Panc1 (cell line): Measurements from ENCODE around the gene HSPA5. TPM values are rescaled to one million over a fixed set of nuclear protein-coding genes. Genes with fewer than 3 reads are reported as not detected.

Experiments
- ATAC-seq: fragments of 200-7000 bp; cut with Tn5 transposase; 2 replicates; pipeline ENCODE4 v1.9.1; 2020; ENCODE audit warnings: mild to moderate bottlenecking, moderate library complexity
- BruUV-seq: library from RNA; stranded (reverse); fragments of 400-500 nt; replicated peaks from 2 replicates; lab custom pipeline; 2021; lab: Mats Ljungman, UMichigan
- CTCF ChIA-PET: fragments of 300-600 bp; sonication (Branson Sonifier 250); formaldehyde crosslinking; loops from one replicate; lab custom pipeline; 2022; ENCODE audit warnings: antibody characterized with exemption; lab: Charles Lee
- POLR2A ChIA-PET: fragments of 300-600 bp; sonication (Branson Sonifier 250); formaldehyde crosslinking; loops from one replicate; lab custom pipeline; 2022; ENCODE audit warnings: antibody characterized with exemption; lab: Charles Lee
- DNase-seq: peaks from one replicate; pipeline ENCODE4 v3.0.0-alpha.2; 2010; ENCODE audit warnings: low read depth, low spot score
- H3K27ac ChIP-seq: 2 replicates; pipeline ENCODE4 v1.5.1; 2011; ENCODE audit warnings: mild to moderate bottlenecking, low read length, inconsistent platforms
- H3K27me3 ChIP-seq: fragments of 200-500 bp; sonication (Bioruptor generic); 2 replicates; pipeline ENCODE4 v1.6.0; 2014; ENCODE audit warnings: low read length, inconsistent platforms; ENCODE audit not compliant: control insufficient read depth, insufficient read depth
- H3K36me3 ChIP-seq: fragments of 200-500 bp; sonication (Bioruptor generic); 2 replicates; pipeline ENCODE4 v1.5.1; 2014; ENCODE audit warnings: inconsistent platforms, mild to moderate bottlenecking, low read length, moderate library complexity; ENCODE audit not compliant: control insufficient read depth, insufficient read depth
- H3K4me1 ChIP-seq: 2 replicates; pipeline ENCODE4 v1.5.1; 2011; ENCODE audit warnings: inconsistent platforms, mild to moderate bottlenecking, low read length, moderate library complexity; ENCODE audit not compliant: control insufficient read depth, insufficient read depth
- H3K4me3 ChIP-seq, 2 experiments: 2 replicates each; pipeline ENCODE4 v1.5.1; 2011 to 2012; ENCODE audit warnings: low read depth in 2 of 2, low read length in 2 of 2, mild to moderate bottlenecking in 2 of 2, inconsistent platforms in 1 of 2, moderate library complexity in 1 of 2
- H3K9me3 ChIP-seq: fragments of 200-500 bp; sonication (Bioruptor generic); 2 replicates; pipeline ENCODE4 v1.5.1; 2014; ENCODE audit warnings: low read depth, mild to moderate bottlenecking, inconsistent platforms, low read length, moderate library complexity; ENCODE audit not compliant: control insufficient read depth, insufficient read depth
- CTCF ChIP-seq: fragments of 450-650 bp; IDR thresholded peaks from 2 replicates; pipeline ENCODE4 v1.5.1; 2017; ENCODE audit warnings: mild to moderate bottlenecking
- POLR2AphosphoS5 ChIP-seq: IDR thresholded peaks from 2 replicates; pipeline ENCODE4 v1.6.1; 2012; ENCODE audit warnings: mild to moderate bottlenecking, low read depth, low read length, moderate library complexity
- SIN3A ChIP-seq: IDR thresholded peaks from 2 replicates; pipeline ENCODE4 v1.6.1; 2012; ENCODE audit warnings: low read depth, mild to moderate bottlenecking, low read length, moderate library complexity, borderline replicate concordance; ENCODE audit not compliant: insufficient read depth
- TCF7L2 ChIP-seq: IDR thresholded peaks from 2 replicates; pipeline ENCODE4 v1.6.1; 2011; ENCODE audit warnings: mild to moderate bottlenecking, low read depth, low read length, inconsistent platforms
- in situ Hi-C: cut with HindIII; loops from 2 replicates; pipeline ENCODE4 v1.10.0; 2016; ENCODE audit warnings: low sequenced_read_pairs, low pct_unique_long_range_greater_than_20kb
- intact Hi-C: fragments of 100-400 bp; cut with micrococcal nuclease; formaldehyde crosslinking; loops from one replicate; pipeline ENCODE4 v1.10.0; 2022; ENCODE audit not compliant: unreplicated experiment
- total RNA-seq: library from RNA; stranded (reverse); gene quantifications from one replicate; pipeline ENCODE4 v1.2.1, GENCODE V29; 2021; ENCODE audit not compliant: unreplicated experiment
- TF ChIP-seq, protein P1 (sequence below), 2 experiments: IDR thresholded peaks; 2 replicates each; pipeline ENCODE4 v1.6.1; 2011 to 2012; ENCODE audit warnings: low read depth in 2 of 2, control low read depth in 1 of 2, low read length in 1 of 2, mild to moderate bottlenecking in 1 of 2, moderate library complexity in 1 of 2; ENCODE audit not compliant: insufficient read depth in 1 of 2

HSPA5 gene
- total RNA-seq, 1 experiment from 2014 or later, result 281 TPM

GRCh38 chr9:125271081-125271480, 29.9 kb upstream of the HSPA5 start:
- in situ Hi-C loops (no loop called here), intact Hi-C loops (no loop called here)
- Histone ChIP-seq H3K36me3 (no peaks in the 10 kb centered on the region), H3K27me3 (no peaks in the 10 kb centered on the region), H3K9me3 (no peaks in the 10 kb centered on the region), H3K4me1 (peaks cover 10% of the 10 kb centered on the region; the same call in 1 of the 2 replicates), H3K4me3 (no peak overlapping the region), H3K27ac (no peak overlapping the region)
- ChIA-PET POLR2A (no interaction called here), CTCF (no interaction called here)
- BruUV-seq, result TSS peak; percentile 65
- ATAC-seq (no peak), DNase-seq (no peak)
- no peak for TF ChIP-seq TCF7L2
- TF ChIP-seq SIN3A, result no peak
- TF ChIP-seq, protein P1, sequence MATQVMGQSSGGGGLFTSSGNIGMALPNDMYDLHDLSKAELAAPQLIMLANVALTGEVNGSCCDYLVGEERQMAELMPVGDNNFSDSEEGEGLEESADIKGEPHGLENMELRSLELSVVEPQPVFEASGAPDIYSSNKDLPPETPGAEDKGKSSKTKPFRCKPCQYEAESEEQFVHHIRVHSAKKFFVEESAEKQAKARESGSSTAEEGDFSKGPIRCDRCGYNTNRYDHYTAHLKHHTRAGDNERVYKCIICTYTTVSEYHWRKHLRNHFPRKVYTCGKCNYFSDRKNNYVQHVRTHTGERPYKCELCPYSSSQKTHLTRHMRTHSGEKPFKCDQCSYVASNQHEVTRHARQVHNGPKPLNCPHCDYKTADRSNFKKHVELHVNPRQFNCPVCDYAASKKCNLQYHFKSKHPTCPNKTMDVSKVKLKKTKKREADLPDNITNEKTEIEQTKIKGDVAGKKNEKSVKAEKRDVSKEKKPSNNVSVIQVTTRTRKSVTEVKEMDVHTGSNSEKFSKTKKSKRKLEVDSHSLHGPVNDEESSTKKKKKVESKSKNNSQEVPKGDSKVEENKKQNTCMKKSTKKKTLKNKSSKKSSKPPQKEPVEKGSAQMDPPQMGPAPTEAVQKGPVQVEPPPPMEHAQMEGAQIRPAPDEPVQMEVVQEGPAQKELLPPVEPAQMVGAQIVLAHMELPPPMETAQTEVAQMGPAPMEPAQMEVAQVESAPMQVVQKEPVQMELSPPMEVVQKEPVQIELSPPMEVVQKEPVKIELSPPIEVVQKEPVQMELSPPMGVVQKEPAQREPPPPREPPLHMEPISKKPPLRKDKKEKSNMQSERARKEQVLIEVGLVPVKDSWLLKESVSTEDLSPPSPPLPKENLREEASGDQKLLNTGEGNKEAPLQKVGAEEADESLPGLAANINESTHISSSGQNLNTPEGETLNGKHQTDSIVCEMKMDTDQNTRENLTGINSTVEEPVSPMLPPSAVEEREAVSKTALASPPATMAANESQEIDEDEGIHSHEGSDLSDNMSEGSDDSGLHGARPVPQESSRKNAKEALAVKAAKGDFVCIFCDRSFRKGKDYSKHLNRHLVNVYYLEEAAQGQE (IDR thresholded peaks at IDR 0.05; ENCODE audit: insufficient read depth in 1 of 2, low read depth in 2 of 2, low read length in 1 of 2), result no peak
- TF ChIP-seq POLR2AphosphoS5, result no peak
- TF ChIP-seq CTCF, result no peak

DNA sequence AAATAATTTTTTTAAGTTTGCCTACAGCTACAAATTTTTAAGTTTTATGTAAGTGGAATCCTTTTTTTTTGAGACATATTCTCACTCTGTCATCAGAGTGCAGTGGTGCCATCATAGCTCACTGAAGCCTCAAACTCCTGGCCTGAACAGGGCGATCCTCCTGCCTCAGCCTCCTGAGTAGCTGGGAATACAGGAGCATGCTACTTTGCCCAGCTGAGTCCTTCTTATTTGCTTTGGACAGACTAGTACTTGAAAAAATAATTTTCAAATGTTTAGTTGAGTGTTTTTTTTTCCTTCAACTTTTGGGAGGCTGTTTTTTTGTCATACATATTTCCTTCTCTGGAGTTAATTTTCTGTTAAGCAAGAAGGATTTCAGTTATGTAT, 27.9 kb upstream of the HSPA5 start:
- Histone ChIP-seq H3K27me3 (no peaks in the 10 kb centered on the region), H3K36me3 (no peaks in the 10 kb centered on the region), H3K4me1 (peaks cover 10% of the 10 kb centered on the region; the same call in 1 of the 2 replicates), H3K4me3 (no peak overlapping the region), H3K9me3 (no peaks in the 10 kb centered on the region), H3K27ac (no peak overlapping the region)
- TF ChIP-seq, protein P1 (IDR thresholded peaks at IDR 0.05; ENCODE audit: insufficient read depth in 1 of 2, low read depth in 2 of 2, low read length in 1 of 2), result no peak
- TF ChIP-seq SIN3A (no peak), TCF7L2 (no peak)
- DNase-seq (no peak), ATAC-seq (no peak)
- in situ Hi-C loops, result no loop called here
- intact Hi-C loops, result no loop called here
- ChIA-PET POLR2A (interaction anchor here (0.6 kb wide), 1 partner anchor 12 kb away, joined by 5 read pairs; no protein-coding TSS in a partner anchor), CTCF (no interaction called here)
- BruUV-seq, result no TSS peak
